Measurements from ENCODE around the gene CACNG7.
A peak's percentile ranks its signal among the peaks of the same experiment; 100 is the strongest.

GRCh38 chr19:53868892-53869804 lies 39.9 kb upstream of the CACNG7 start:
- TF ChIP-seq TAF1 (conservative IDR thresholded peaks at IDR 0.05) (no peak), REST (IDR thresholded peaks at IDR 0.05) (no peak), GABPA (IDR thresholded peaks at IDR 0.05 in 1 of 2, conservative IDR thresholded peaks at IDR 0.05 in 1 of 2) (peak; percentile 34 to 64), CTCF (IDR thresholded peaks at IDR 0.05; ENCODE audit: low read depth, low read length, missing input control) (peak; percentile 46), YY1 (IDR thresholded peaks at IDR 0.05) (peak; percentile 19), JUND (IDR thresholded peaks at IDR 0.05) (no peak), RAD21 (IDR thresholded peaks at IDR 0.05) (no peak), MAX (IDR thresholded peaks at IDR 0.05) (peak; percentile 48), FOXA2 (IDR thresholded peaks at IDR 0.05) (no peak), EGR1 (IDR thresholded peaks at IDR 0.05; ENCODE audit: low read depth in 2 of 2) (peak; percentile 87 to 96)
